HEK293 (cell line): ENCODE results near the gene PDZRN3.

ENCODE experiments used
- CTCF ChIP-seq: fragments of 450-650 bp; formaldehyde crosslinking; IDR thresholded peaks from 2 replicates; pipeline ENCODE4 v1.5.1; 2016; ENCODE audit warnings: missing biosample characterization, missing genetic modification characterization
- KLF1 ChIP-seq: fragments of 450-650 bp; formaldehyde crosslinking; IDR thresholded peaks from 2 replicates; pipeline ENCODE4 v1.5.1; 2016; ENCODE audit warnings: missing biosample characterization, missing genetic modification characterization
- KLF16 ChIP-seq: fragments of 450-650 bp; formaldehyde crosslinking; IDR thresholded peaks from 2 replicates; pipeline ENCODE4 v1.5.1; 2017; ENCODE audit warnings: missing biosample characterization, missing genetic modification characterization
- REST ChIP-seq: fragments of 450-650 bp; formaldehyde crosslinking; IDR thresholded peaks from 2 replicates; pipeline ENCODE4 v1.5.1; 2016; ENCODE audit warnings: missing biosample characterization, missing genetic modification characterization
- SP3 ChIP-seq: fragments of 450-650 bp; formaldehyde crosslinking; IDR thresholded peaks from 2 replicates; pipeline ENCODE4 v1.5.1; 2016; ENCODE audit warnings: missing biosample characterization, missing genetic modification characterization
- YY1 ChIP-seq: fragments of 450-650 bp; formaldehyde crosslinking; IDR thresholded peaks from 2 replicates; pipeline ENCODE4 v1.5.1; 2018; ENCODE audit warnings: missing biosample characterization, missing genetic modification characterization
- ZNF133 ChIP-seq: fragments of 450-650 bp; formaldehyde crosslinking; IDR thresholded peaks from 2 replicates; pipeline ENCODE4 v1.5.1; 2016; ENCODE audit warnings: missing biosample characterization, missing genetic modification characterization
- ZNF292 ChIP-seq: fragments of 450-650 bp; formaldehyde crosslinking; IDR thresholded peaks from 2 replicates; pipeline ENCODE4 v1.5.1; 2016; ENCODE audit warnings: low read depth, missing biosample characterization, missing genetic modification characterization, borderline replicate concordance
- ZNF350 ChIP-seq: fragments of 450-650 bp; formaldehyde crosslinking; IDR thresholded peaks from 2 replicates; pipeline ENCODE4 v1.5.0; 2017; ENCODE audit warnings: missing biosample characterization, mild to moderate bottlenecking, missing genetic modification characterization
- ZNF501 ChIP-seq: fragments of 450-650 bp; formaldehyde crosslinking; IDR thresholded peaks from 2 replicates; pipeline ENCODE4 v1.5.1; 2016; ENCODE audit warnings: missing biosample characterization, missing genetic modification characterization
- ZNF600 ChIP-seq: fragments of 450-650 bp; formaldehyde crosslinking; IDR thresholded peaks from 2 replicates; pipeline ENCODE4 v1.5.1; 2016; ENCODE audit warnings: missing biosample characterization, missing genetic modification characterization

DNA sequence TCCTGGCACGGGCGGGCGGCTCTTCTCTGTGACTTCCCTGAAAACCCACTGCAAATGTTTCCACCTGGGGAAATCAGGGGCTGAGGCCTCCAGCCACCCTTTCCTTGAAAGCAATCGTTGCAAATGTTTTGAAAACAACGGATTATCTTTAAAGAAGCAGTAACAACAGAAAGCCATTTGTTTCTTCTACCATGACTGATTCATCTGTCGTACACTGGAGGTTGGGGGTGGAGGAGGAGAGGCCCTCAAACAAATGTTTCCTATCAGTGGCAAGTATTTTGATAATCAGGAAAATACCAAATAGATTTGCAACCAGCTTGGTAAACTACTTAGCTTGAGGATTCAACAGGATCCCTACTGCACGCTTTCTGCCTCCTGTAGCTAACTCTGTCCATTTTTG, 114.9 kb downstream of the PDZRN3 start:
- TF ChIP-seq CTCF (tag by site-specific recombination) (no peak), KLF1 (tag by site-specific recombination) (no peak), REST (tag by site-specific recombination) (no peak), ZNF133 (tag by site-specific recombination) (no peak), YY1 (tag by site-specific recombination) (no peak), KLF16 (no peak), ZNF350 (no peak), ZNF501 (tag by site-specific recombination) (no peak), SP3 (tag by site-specific recombination) (no peak), ZNF292 (tag by site-specific recombination) (no peak), ZNF600 (tag by site-specific recombination) (no peak)
